DMS53 treated with DMSO at 0.1 percent for 48 hours (cell line): ENCODE measurements around the gene SMIM3.

Source experiments
- DNase-seq: peaks from one replicate; lab custom pipeline; 2025; ENCODE audit not compliant: unreplicated experiment; lab: John Stamatoyannopoulos, UW

Gene SMIM3

GRCh38 chr5:150765011-150765798 is 13.4 kb upstream of the SMIM3 start:
- no peak for DNase-seq

DNA sequence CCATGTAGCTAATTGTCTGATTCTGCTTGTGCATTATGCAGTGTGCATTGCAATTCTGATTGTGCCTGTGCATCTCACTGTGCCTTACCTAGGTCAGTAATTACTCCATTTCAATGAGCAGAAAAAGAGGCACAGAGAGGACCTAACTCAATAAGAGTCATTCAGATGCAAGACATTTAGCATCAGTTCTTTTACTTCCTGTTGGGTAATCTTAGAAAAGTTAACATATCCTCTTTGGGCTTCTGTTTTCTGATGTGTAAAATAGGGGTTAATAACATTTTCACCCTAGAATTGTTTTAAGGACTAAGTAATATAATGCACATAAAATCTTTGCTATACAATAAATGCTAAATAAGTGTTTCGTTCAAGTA is 12.8 kb upstream of the SMIM3 start:
- DNase-seq: no peak

- no peak for DNase-seq
Observed at GRCh38 chr5:150766251-150766650, 12.3 kb upstream of the SMIM3 start.

DNA sequence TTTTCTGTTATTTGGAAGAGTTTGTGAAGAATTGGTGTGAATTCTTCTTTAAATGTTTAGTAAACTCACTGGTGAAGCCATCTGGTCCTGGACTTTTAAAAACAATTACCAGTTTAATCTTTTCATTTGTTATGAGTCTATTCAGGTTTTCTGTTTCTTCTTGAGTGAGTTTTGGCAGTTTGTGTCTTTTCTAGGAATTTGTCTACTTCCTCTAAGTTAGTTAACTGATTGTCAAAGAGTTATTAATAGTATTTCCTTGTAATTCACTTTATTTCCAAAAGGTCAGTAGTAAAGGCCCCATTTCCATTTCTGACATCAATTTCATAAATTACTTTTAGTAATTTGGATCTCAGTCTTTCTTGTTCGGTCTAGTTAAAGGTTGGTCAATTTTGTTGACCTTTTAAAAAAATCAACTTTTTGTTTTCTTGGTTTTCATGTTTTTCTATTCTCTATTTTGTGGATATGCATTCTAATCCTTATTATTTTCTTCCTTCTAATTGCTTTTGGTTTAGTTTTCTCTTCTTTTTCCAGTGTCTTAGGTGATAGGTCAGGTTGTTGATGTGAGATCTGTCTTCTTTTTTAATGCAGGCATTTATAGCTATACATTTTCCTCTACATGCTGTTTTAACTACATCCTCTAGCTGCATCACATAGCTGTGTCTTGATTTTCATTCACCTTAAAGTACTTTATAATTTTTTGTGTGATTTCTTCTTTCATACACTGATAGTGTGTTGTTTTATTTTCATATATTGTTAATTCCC is 7.3 kb upstream of the SMIM3 start:
- no peak for DNase-seq

GRCh38 chr5:150774145-150774544 is 4.4 kb upstream of the SMIM3 start:
- no peak for DNase-seq

- DNase-seq: no peak
Observed at GRCh38 chr5:150777685-150778084, 872 bp upstream of the SMIM3 start.

DNA sequence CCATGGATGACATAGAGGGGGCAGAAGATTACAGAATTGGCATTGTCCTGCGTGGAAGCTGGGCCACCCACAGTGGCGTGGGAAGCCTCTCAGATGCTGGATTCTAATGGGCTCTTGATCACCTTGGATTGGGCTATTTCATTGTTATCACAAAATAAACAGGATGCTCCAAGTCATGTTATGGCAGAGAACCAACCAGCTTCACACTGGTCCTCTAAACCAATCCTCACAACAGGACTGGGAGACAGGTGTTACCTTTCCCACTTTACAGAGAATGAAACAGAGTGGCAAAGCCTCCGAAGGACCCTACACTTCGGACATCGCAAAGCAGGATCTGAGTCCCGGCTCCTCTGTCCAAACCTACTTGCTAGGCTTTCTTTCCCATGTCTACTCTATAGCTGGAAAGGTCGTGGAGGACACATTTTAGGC is 455 bp upstream of the SMIM3 start:
- peak; percentile 53 for DNase-seq

GRCh38 chr5:150779397-150780186 is 1.0 kb downstream of the SMIM3 start:
- no peak for DNase-seq

GRCh38 chr5:150780187-150780692 is 1.7 kb downstream of the SMIM3 start:
- no peak for DNase-seq

DNA sequence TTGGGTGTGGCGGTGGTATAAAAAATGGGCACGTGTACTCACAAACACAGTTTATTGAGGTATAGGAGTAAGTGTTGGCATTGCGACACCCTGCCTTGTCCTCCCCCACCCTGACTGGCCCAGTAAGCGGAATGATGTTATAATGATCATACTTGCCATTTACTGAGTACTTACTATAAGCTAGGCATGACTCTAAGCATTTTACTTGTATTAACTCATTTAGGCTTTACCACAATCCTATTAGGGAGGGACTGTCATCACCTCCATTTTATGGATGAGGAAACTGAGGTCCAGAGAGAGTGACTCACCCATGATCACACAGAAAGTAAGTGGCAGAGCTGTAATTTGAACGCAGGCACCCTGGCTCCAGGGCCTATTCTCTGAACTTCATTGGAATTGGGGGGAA is 2.3 kb downstream of the SMIM3 start:
- DNase-seq: no peak

- no peak for DNase-seq
Observed at GRCh38 chr5:150781706-150782614, 3.4 kb downstream of the SMIM3 start.

- no peak for DNase-seq
Observed at GRCh38 chr5:150782850-150783249, 4.3 kb downstream of the SMIM3 start.

GRCh38 chr5:150783422-150783928 is 4.9 kb downstream of the SMIM3 start:
- peak; percentile 91 for DNase-seq

DNA sequence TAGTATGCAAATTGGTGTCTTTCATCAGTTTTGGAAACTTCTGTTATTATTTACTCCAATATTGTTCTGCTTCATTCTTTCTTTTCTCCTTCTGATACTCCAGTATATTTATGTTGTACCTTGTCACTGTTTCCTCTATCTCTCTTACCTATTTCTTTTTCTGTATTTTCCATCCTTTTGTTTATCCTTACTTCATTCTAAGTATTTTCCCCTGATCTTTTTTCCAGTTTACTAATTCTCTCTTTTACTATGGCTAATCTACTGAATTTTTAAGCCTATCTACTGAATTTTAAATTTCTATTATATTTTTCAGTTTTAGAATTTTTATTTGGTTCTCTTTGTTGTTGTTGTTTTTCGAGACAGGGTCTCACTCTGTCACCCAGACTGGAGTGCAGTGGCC is 7.4 kb downstream of the SMIM3 start:
- DNase-seq: no peak

GRCh38 chr5:150786876-150787275 is 8.3 kb downstream of the SMIM3 start:
- no peak for DNase-seq

- no peak for DNase-seq
Observed at GRCh38 chr5:150787656-150788055, 9.1 kb downstream of the SMIM3 start.

- no peak for DNase-seq
Observed at GRCh38 chr5:150788977-150789376, 10.4 kb downstream of the SMIM3 start.

GRCh38 chr5:150789450-150789849 is 10.9 kb downstream of the SMIM3 start:
- no peak for DNase-seq

DNA sequence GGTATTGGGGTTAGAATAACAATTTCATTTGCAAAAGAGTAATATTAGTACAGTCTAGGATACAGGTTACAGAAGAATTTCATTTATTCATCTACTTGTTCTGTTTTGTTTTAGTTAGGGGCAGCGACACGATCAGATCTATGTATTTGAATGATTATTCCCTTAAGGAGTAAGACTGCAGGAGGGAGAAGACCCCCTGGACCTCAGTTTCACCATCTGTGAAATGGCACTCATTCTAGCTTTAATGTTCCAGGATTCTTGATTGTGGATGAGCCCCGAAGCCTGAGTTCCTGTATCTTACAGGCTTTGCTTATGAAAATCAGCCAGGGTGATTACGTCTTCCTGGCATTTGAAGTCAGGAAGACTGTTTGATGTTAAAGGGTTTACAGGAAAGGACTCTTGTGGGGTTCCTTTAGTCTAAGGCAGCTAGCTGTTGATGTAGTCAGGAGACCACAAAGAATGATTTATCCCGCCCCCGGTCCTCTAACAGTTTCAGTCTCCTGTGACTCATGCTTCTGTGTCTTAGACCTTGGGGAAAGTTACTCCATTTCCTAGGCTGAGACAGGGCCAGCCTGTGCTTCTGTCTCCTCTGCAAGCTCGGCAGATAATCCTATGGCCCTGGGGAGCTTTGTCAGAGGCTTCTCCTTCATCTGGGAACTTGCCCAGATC is 11.5 kb downstream of the SMIM3 start:
- no peak for DNase-seq

GRCh38 chr5:150791536-150791935 is 13.0 kb downstream of the SMIM3 start:
- no peak for DNase-seq
